ENCODE measurements around the gene USP34.

The USP34 gene

DNA sequence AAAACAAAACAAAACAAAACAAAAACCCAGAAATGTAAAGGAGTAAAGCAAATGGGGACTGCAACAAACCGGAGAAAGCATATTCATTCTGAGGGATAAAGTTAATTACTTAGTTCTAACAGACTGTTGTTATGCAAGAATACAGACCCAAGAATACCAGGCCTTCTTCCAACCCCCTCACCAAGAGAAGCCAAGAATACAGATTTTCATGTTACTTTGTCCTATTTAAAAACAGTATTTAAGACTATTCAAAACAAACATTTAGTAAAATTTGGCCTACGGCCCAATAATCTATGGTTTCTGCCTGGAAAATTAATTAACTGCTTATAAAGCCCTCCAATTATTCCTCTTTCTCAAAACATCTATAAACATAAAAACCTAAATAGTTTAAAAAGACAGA is 91.4 kb downstream of the USP34 start:
- TF ChIP-seq, protein P1, sequence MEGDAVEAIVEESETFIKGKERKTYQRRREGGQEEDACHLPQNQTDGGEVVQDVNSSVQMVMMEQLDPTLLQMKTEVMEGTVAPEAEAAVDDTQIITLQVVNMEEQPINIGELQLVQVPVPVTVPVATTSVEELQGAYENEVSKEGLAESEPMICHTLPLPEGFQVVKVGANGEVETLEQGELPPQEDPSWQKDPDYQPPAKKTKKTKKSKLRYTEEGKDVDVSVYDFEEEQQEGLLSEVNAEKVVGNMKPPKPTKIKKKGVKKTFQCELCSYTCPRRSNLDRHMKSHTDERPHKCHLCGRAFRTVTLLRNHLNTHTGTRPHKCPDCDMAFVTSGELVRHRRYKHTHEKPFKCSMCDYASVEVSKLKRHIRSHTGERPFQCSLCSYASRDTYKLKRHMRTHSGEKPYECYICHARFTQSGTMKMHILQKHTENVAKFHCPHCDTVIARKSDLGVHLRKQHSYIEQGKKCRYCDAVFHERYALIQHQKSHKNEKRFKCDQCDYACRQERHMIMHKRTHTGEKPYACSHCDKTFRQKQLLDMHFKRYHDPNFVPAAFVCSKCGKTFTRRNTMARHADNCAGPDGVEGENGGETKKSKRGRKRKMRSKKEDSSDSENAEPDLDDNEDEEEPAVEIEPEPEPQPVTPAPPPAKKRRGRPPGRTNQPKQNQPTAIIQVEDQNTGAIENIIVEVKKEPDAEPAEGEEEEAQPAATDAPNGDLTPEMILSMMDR (IDR thresholded peaks at IDR 0.05; ENCODE audit: extremely low read depth, missing control alignments): no peak
- no peak for DNase-seq (ENCODE audit: low spot score)

DNA sequence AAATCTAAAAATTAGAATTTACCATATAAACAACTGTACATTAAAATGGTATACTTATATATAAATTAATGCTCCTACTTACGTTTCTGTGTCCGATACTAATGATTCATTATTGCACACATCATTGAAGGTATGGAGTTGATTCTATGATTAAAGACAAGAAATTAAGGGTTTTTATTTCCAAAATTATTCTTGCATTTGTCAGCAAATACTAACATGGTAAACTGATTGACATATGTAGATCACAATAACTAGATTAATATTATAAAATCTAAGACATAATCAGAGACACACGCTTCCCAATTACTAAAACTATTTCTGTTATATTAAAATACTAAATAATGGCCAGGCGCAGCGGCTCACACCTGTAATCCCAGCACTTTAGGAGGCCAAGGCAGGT is 92.6 kb downstream of the USP34 start:
- TF ChIP-seq, protein P1 (IDR thresholded peaks at IDR 0.05; ENCODE audit: extremely low read depth, missing control alignments): no peak
- DNase-seq (ENCODE audit: low spot score): no peak

DNA sequence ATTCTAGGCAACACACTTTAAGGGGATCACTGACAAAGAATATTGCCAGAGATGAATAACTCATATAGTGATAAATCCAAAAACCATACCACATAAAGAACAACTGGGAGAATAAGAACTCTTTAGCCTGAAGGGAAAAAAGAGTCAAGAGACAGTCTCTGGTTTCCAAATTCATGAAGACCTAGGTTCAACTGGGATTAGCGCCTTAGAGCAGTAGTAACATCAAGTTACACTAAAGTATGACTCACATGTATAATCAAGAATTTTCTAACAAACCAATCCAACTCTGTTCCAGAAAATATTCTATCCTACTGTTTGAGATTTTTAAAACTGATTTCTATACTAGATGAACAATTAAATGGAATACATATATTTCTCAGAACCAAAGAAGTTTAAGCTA is 93.8 kb downstream of the USP34 start:
- DNase-seq (ENCODE audit: low spot score): no peak

DNA sequence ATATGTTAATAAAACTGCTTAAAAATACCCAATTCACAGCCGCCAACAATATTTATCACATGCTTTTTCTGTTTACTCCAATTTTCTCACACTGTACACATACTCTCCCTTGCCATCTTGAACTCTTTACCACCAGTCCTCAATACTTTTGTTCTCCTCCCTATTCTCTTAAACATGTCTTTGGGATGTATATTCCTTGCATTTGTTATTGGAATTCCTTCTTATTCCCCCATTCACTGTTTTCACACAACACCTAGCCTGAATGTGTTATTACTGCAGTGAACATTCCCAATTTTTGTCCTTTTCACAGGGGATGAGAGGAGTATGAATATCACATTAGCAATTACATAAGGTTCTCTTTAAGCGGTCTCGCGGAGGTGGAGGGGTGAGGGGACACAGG is 94.7 kb downstream of the USP34 start:
- DNase-seq (ENCODE audit: low spot score): no peak
- TF ChIP-seq, protein P1 (IDR thresholded peaks at IDR 0.05; ENCODE audit: extremely low read depth, missing control alignments): no peak

More for the DNA sequence above, 93.8 kb downstream of the USP34 start:
- TF ChIP-seq, protein P1 (IDR thresholded peaks at IDR 0.05; ENCODE audit: extremely low read depth, missing control alignments): no peak

DNA sequence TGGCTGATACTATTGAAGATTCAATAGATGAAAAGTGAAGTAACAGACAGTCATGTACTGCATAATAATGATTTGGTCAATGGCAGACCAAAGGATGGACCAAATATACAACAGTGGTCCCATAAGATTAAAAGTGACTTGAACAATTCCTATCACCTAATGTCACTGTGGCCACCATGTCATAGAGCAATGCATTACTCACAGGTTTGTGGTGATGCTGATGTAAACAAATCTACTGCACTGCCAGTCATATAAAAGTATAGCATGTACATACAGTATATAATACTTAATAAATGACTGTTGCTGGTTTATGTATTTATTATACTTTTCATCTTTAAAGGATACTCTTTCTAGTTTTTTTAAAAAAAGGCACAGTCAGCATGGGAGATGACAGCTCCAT is 99.9 kb downstream of the USP34 start:
- DNase-seq (ENCODE audit: low spot score): no peak
- TF ChIP-seq, protein P1 (IDR thresholded peaks at IDR 0.05; ENCODE audit: extremely low read depth, missing control alignments): no peak

DNA sequence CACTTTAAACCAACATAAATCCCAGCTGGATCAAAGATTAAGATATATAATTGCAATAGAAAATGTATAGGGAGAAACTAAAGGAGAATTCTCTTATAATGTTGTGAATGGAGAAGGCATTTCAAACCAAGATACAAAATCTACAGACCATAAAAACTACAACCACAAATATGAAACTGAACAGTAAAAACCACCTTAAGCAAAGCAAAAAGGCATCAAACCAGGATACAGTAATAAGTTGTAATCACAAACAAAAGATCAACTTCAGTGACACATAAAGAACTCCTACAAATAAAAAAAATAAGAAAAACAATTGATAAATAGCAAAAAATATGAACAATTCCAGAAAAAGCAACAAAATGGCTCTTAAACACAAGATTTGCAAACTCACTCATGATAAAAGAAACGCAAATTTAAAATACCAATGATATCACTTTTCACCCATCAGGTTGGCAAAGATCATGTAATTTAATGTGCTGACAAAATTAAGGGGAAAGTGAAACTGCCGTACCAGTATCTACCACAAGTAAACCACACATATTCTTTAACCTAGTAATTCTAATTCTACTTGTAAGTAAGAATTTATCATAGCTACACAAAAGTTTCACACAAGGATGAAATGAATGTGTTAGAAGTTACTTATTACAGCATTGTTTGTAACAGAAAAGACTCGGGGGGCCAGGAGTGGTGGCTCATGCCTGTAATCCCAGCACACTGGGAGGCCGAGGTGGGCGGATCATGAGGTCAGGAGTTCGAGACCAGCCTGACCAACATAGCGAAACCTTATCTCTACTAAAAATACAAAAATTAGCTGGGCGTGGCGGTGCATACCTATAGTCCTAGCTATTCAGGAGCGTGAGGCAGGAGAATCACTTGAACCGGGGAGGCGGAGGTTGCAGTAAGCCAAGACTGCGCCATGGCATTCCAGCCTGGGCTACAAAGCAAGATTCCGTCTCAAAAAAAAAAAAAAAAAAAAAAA is 101.9 kb downstream of the USP34 start:
- no peak for DNase-seq (ENCODE audit: low spot score)
- TF ChIP-seq, protein P1 (IDR thresholded peaks at IDR 0.05; ENCODE audit: extremely low read depth, missing control alignments): no peak

DNA sequence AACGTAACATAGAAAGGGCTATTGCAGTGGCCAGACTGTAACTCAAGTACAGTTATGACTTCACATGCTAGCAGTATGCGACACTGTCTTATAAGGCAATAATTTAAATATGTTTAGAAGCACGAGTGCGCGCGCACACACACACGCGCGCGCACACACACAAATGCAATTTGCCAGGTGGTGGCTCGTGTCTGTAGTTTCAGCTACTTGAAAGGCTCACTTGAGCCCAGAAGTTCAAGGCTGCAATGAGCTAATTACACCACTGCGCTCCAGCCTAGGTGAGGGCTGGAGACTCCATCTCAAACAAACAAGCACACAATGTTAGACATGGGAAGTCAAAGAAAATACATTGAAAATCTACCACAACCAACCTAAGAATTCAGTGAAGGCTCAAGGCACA is 103.7 kb downstream of the USP34 start:
- no peak for DNase-seq (ENCODE audit: low spot score)
- TF ChIP-seq, protein P1 (IDR thresholded peaks at IDR 0.05; ENCODE audit: extremely low read depth, missing control alignments): no peak

Data from GM20000 (cell line).